GM12878 (cell line): ENCODE data around the gene ADGRG1. TPM values are rescaled to one million over a fixed set of nuclear protein-coding genes. Genes with fewer than 3 reads are reported as not detected.

Experiments
- ATAC-seq: fragments of 200-7000 bp; cut with Tn5 transposase; 3 replicates; pipeline ENCODE4 v1.9.1; 2020; ENCODE audit warnings: mild to moderate bottlenecking, moderate library complexity
- Bru-seq: library from RNA; stranded (reverse); fragments of 400-500 nt; gene quantifications from one replicate; lab custom pipeline; 2021; lab: Mats Ljungman, UMichigan
- BruChase-seq, 2 experiments: library from RNA; stranded (reverse); fragments of 400-500 nt; gene quantifications; one replicate each; lab custom pipeline; 2021; lab: Mats Ljungman, UMichigan
- BruUV-seq: library from RNA; stranded (reverse); fragments of 400-500 nt; replicated peaks from 2 replicates; lab custom pipeline; 2021; lab: Mats Ljungman, UMichigan
- CTCF ChIA-PET: fragments of 300-600 bp; sonication (Branson Sonifier 250); formaldehyde crosslinking; extraction: SDS; loops from one replicate; lab custom pipeline; 2021; ENCODE audit warnings: inconsistent platforms; lab: Yijun Ruan, JAX
- POLR2A ChIA-PET: fragments of 350-600 bp; formaldehyde crosslinking; extraction: SDS; loops from one replicate; lab custom pipeline; 2021; ENCODE audit warnings: inconsistent platforms; lab: Charles Lee
- RAD21 ChIA-PET: fragments of 300-600 bp; sonication (Branson Sonifier 250); formaldehyde crosslinking; loops from one replicate; lab custom pipeline; 2023; ENCODE audit warnings: antibody characterized with exemption; ENCODE audit not compliant: unreplicated experiment; lab: Charles Lee
- SMC1A ChIA-PET: fragments of 300-600 bp; sonication (Branson Sonifier 250); formaldehyde crosslinking; loops from one replicate; lab custom pipeline; 2023; ENCODE audit not compliant: unreplicated experiment, uncharacterized antibody; lab: Charles Lee
- DNase-seq: peaks from one replicate; pipeline ENCODE4 v3.0.0-alpha.2; 2011; ENCODE audit warnings: low read depth, low spot score
- FAIRE-seq: peaks from 3 replicates; lab custom pipeline; 2011; peaks lifted over from hg19 to GRCh38; lab: Jason Lieb, UNC
- H2AFZ ChIP-seq: 2 replicates; pipeline ENCODE4 v1.6.0; 2011; ENCODE audit warnings: low read depth, low read length, control low read depth; ENCODE audit not compliant: control insufficient read depth
- H3K27ac ChIP-seq: 2 replicates; pipeline ENCODE4 v1.5.1; 2011; ENCODE audit warnings: control low read depth; ENCODE audit not compliant: control insufficient read depth, insufficient read depth
- H3K27me3 ChIP-seq, 2 experiments: replicated peaks in 1 of 2; 2 replicates each; pipeline versions ENCODE4 v1.6.0 to v1.6.1; 2011; ENCODE audit warnings: low read length in 1 of 2; ENCODE audit not compliant: control insufficient read depth in 2 of 2, insufficient read depth in 2 of 2
- H3K36me3 ChIP-seq, 2 experiments: 2 replicates each; pipeline ENCODE4 v1.5.1; 2011; ENCODE audit warnings: low read length in 1 of 2; ENCODE audit not compliant: control insufficient read depth in 2 of 2, insufficient read depth in 2 of 2
- H3K4me1 ChIP-seq: 2 replicates; pipeline ENCODE4 v1.6.1; 2011; ENCODE audit warnings: mild to moderate bottlenecking, low read length, moderate library complexity, mixed read lengths; ENCODE audit not compliant: control insufficient read depth, insufficient read depth
- H3K4me2 ChIP-seq: 2 replicates; pipeline ENCODE4 v1.6.0; 2011; ENCODE audit warnings: control low read depth; ENCODE audit not compliant: control insufficient read depth, insufficient read depth
- H3K4me3 ChIP-seq: fragments of 200-600 bp; sonication (generic); 2 replicates; pipeline ENCODE4 v1.5.1; 2016
- H3K79me2 ChIP-seq: 2 replicates; pipeline ENCODE4 v1.6.0; 2011; ENCODE audit warnings: low read length; ENCODE audit not compliant: control insufficient read depth, insufficient read depth
- H3K9ac ChIP-seq: 2 replicates; pipeline ENCODE4 v1.8.0; 2011; ENCODE audit warnings: low read length, control low read depth, mixed read lengths; ENCODE audit not compliant: control insufficient read depth, insufficient read depth
- H3K9me3 ChIP-seq: replicated peaks from 3 replicates; pipeline ENCODE4 v1.5.1; 2011; ENCODE audit warnings: mild to moderate bottlenecking, low read length; ENCODE audit not compliant: control insufficient read depth, insufficient read depth
- H4K20me1 ChIP-seq: 2 replicates; pipeline ENCODE4 v1.6.0; 2011; ENCODE audit not compliant: control insufficient read depth, insufficient read depth
- CTCF ChIP-seq, 3 experiments: IDR thresholded peaks in 2 of 3; conservative IDR thresholded peaks in 1 of 3; 2 replicates each; pipeline ENCODE4 v1.5.1; 2011; ENCODE audit warnings: low read depth in 3 of 3, low read length in 3 of 3, mild to moderate bottlenecking in 3 of 3, control low read depth in 2 of 3, moderate library complexity in 2 of 3, inconsistent platforms in 1 of 3, mixed read lengths in 1 of 3; ENCODE audit not compliant: control insufficient read depth in 2 of 3, insufficient read depth in 1 of 3; ENCODE audit errors: extremely low read depth in 1 of 3
- EGR1 ChIP-seq, 2 experiments: IDR thresholded peaks; 1 replicate in 1 of 2; 2 replicates in 1 of 2; pipeline ENCODE4 v1.6.1; 2011 to 2012; ENCODE audit warnings: low read depth in 2 of 2, low read length in 2 of 2, borderline replicate concordance in 1 of 2, mild to moderate bottlenecking in 1 of 2, moderate library complexity in 1 of 2
- HSF1 ChIP-seq: fragments of 150-350 bp; IDR thresholded peaks from 2 replicates; pipeline ENCODE4 v1.6.1; 2014; ENCODE audit warnings: mild to moderate bottlenecking, low read depth, low read length
- NFXL1 ChIP-seq: fragments of 450-650 bp; IDR thresholded peaks from 2 replicates; pipeline ENCODE4 v1.6.1; 2017; ENCODE audit warnings: antibody characterized with exemption, mild to moderate bottlenecking, borderline replicate concordance
- RAD21 ChIP-seq: IDR thresholded peaks from 2 replicates; pipeline ENCODE4 v1.6.1; 2011; ENCODE audit warnings: mild to moderate bottlenecking, low read depth, low read length, moderate library complexity; ENCODE audit not compliant: insufficient read depth
- WGBS: methylation state at CpG from one replicate; pipeline ENCODE4 v1.1.6; 2016; ENCODE audit warnings: low lambda C conversion rate; ENCODE audit not compliant: insufficient replicate concordance, insufficient coverage; ENCODE audit errors: missing lambda C conversion rate; 5-methylcytosine and 5-hydroxymethylcytosine counted together
- in situ Hi-C: fragments of 300-500 bp; cut with MboI; formaldehyde crosslinking; loops from 9 replicates; pipeline ENCODE4 v1.14.3; 2018; ENCODE audit warnings: mixed read lengths
- intact Hi-C: fragments of 100-400 bp; cut with micrococcal nuclease; formaldehyde crosslinking; loops from one replicate; pipeline ENCODE4 v1.14.2; 2022; ENCODE audit not compliant: unreplicated experiment
- long read RNA-seq, 2 experiments: library from polyadenylated mRNA; unstranded; transcript quantifications; one replicate each; pipeline ENCODE4 v2.0.0, GENCODE V29; 2019 to 2020
- polyA minus RNA-seq, 3 experiments: library from RNA; depleted of rRNA, polyadenylated mRNA; stranded (reverse); fragments of >200 nt; gene quantifications; 2 replicates each; pipeline ENCODE4 v1.2.3, GENCODE V29; 2011
- polyA plus RNA-seq, 11 experiments: library from polyadenylated mRNA; depleted of rRNA in 4 of 11; unstranded in 6 of 11; stranded (reverse) in 5 of 11; fragments of >200 nt; fragmentation: Nextera tagmentation in 4 of 11; fragmentation: Illumina TruSeq in 1 of 11; extraction: Ambion mirVana in 4 of 11; extraction: Trizol in 1 of 11; gene quantifications; 1 replicate in 1 of 11; 2 replicates in 10 of 11; pipeline versions ENCODE4 v1.2.1 to v1.2.3, GENCODE V29; 2011 to 2016; ENCODE audit warnings: inconsistent platforms in 2 of 11, missing spikeins in 2 of 11, low read depth in 1 of 11
- total RNA-seq, 4 experiments: library from RNA; depleted of rRNA in 3 of 4; stranded (reverse); fragments of >200 nt in 3 of 4; fragmentation: Illumina TruSeq in 1 of 4; extraction: Trizol in 1 of 4; gene quantifications; 2 replicates each; pipeline versions ENCODE4 v1.2.1 to v1.2.3, GENCODE V29; 2013 to 2021

Gene ADGRG1
- total RNA-seq (2013; cell fraction: nucleolus; rRNA removed): 1.2 TPM in 1 of 2 replicates, not detected in the other
- total RNA-seq (2014; rRNA removed) (0.16 and 0.56 TPM in 2 replicates), total RNA-seq (2014; rRNA removed; fragmentation: Illumina TruSeq; extraction: Trizol) (0.32 and 0.72 TPM in 2 replicates), total RNA-seq (2021) (1.8 and 2.0 TPM in 2 replicates), polyA plus RNA-seq (2011; rRNA removed) (0.07 and 0.17 TPM in 2 replicates), polyA plus RNA-seq (2014; fragmentation: Illumina TruSeq; extraction: Trizol) (0.54 and 1.7 TPM in 2 replicates), polyA plus RNA-seq (2014; fragmentation: Nextera tagmentation; extraction: Ambion mirVana) (under 1 TPM; 0.16 to 0.23 TPM), polyA plus RNA-seq (2014; rRNA removed) (1.6 and 3.9 TPM in 2 replicates), polyA plus RNA-seq (2016; fragmentation: Nextera tagmentation; extraction: Ambion mirVana) (1 to 10 TPM in 1 of 2 experiments, under 1 TPM in 1; 0.79 to 1.8 TPM), polyA minus RNA-seq (2011; rRNA and poly(A)+ RNA removed) (0.44 and 0.72 TPM in 2 replicates), Bru-seq, nascent RNA (percentile 31 among the genes with signal in this experiment), BruChase-seq, experiment 1, labeled RNA remaining after a 6-hour chase (percentile 31 among the genes with signal in this experiment), BruChase-seq, experiment 2, labeled RNA remaining after a 2-hour chase (percentile 28 among the genes with signal in this experiment)
- polyA plus RNA-seq (2011; ENCODE audit: low read depth): 0.55 TPM
- polyA plus RNA-seq (2011; cell fraction: cytosol; rRNA removed): 0.15 TPM in 2 replicates
- 0.47 and 1.1 TPM in 2 replicates for polyA plus RNA-seq (2011; cell fraction: nucleus; rRNA removed)
- polyA plus RNA-seq (2012): 1.6 TPM in 2 replicates
- 0.83 TPM in 1 of 2 replicates, not detected in the other for polyA minus RNA-seq (2011; cell fraction: cytosol; rRNA and poly(A)+ RNA removed)
- 0.10 TPM in 1 of 2 replicates, not detected in the other for polyA minus RNA-seq (2011; cell fraction: nucleus; rRNA and poly(A)+ RNA removed)
- long read RNA-seq, experiment 1: 0 reads
- long read RNA-seq, experiment 2, partial matches to known transcripts: 0 of 1 reads
- long read RNA-seq, experiment 2, other reads (novel, unspliced or antisense): 1 of 1 reads

- SMC1A ChIA-PET: interaction anchor here (0.8 kb wide), 2 partner anchors 14 to 19 kb away, joined by 3 read pairs; no protein-coding TSS in a partner anchor
Observed at GRCh38 chr16:57628008-57628781, at the start of gene ADGRG1. Gene ADGRG1 (plus strand): TSS chr16:57628630. CDS start chr16:57650288, 21,658 bp downstream.

More at GRCh38 chr16:57628008-57628781, at the start of gene ADGRG1:
- Histone ChIP-seq H3K4me1 (no peaks in the 10 kb centered on the region), H4K20me1 (no peaks in the 10 kb centered on the region), H3K36me3 (no peaks in the 10 kb centered on the region), H3K27me3 (peaks cover 0 to 3% of the 10 kb centered on the region in 2 experiments; a peak in 3 of 4 replicates), H3K4me2 (no peak within 1 kb of the TSS), H2AFZ (no peak within 1 kb of the TSS), H3K4me3 (no peak within 1 kb of the TSS), H3K79me2 (no peaks in the 10 kb centered on the region), H3K9me3 (no peaks in the 10 kb centered on the region), H3K9ac (no peak within 1 kb of the TSS), H3K27ac (no peak within 1 kb of the TSS)
- BruUV-seq: no TSS peak
- ChIA-PET RAD21 (interaction anchor here (1.3 to 1.5 kb wide), 2 partner anchors 17 to 19 kb away, joined by 3 to 4 read pairs; no protein-coding TSS in a partner anchor), POLR2A (no interaction called here), CTCF (interaction anchor here (0.6 to 1.0 kb wide), 3 partner anchors 10 to 34 kb away, joined by 3 read pairs; no protein-coding TSS in a partner anchor)
- 31% methylated on average over 32 of the region's 32 CpGs for WGBS
- intact Hi-C loops (no loop called here), in situ Hi-C loops (no loop called here)
- FAIRE-seq (no peak), ATAC-seq (peak; percentile 55), DNase-seq (no peak)
- TF ChIP-seq EGR1 (IDR thresholded peaks at IDR 0.05; ENCODE audit: borderline replicate concordance in 1 of 2, low read depth in 2 of 2, low read length in 2 of 2): peak in 1 of 2 experiments; percentile 32; a peak in 1 of 3 replicates
- TF ChIP-seq RAD21: peak; percentile 5; the same call in 1 of the 2 replicates
- peak; percentile 63; the same call in 1 of the 2 replicates for TF ChIP-seq NFXL1
- TF ChIP-seq HSF1: no peak
- peak in 1 of 3 experiments; percentile 12; a peak in 1 of 6 replicates for TF ChIP-seq CTCF (IDR thresholded peaks at IDR 0.05 in 2 of 3, conservative IDR thresholded peaks at IDR 0.05 in 1 of 3; ENCODE audit: control insufficient read depth in 2 of 3, extremely low read depth in 1 of 3, insufficient read depth in 1 of 3, low read depth in 3 of 3, low read length in 3 of 3)
